HG02852 (cell line): ENCODE measurements around the gene PHF21B.
"Not testable (repeated sequence)": the region's sequence is repeated elsewhere in the genome, so short reads cannot be mapped to it uniquely, and the experiment has no call there.

ENCODE experiments used
- ATAC-seq: cut with Tn5 transposase; IDR thresholded peaks from one replicate; pipeline ENCODE4 v1.9.1; 2021; ENCODE audit warnings: mild to moderate bottlenecking, moderate library complexity; ENCODE audit not compliant: unreplicated experiment

The PHF21B gene

GRCh38 chr22:44921766-44922165, 88.0 kb downstream of the PHF21B start:
- ATAC-seq: not testable (repeated sequence)

- no peak for ATAC-seq
Measured at GRCh38 chr22:44920183-44920582, 89.6 kb downstream of the PHF21B start.

GRCh38 chr22:44919691-44920090, 90.1 kb downstream of the PHF21B start:
- ATAC-seq: no peak

- ATAC-seq: no peak
Measured at GRCh38 chr22:44918925-44919392, 90.8 kb downstream of the PHF21B start.

GRCh38 chr22:44918166-44918924, 91.5 kb downstream of the PHF21B start:
- ATAC-seq: no peak

GRCh38 chr22:44917372-44918165, 92.2 kb downstream of the PHF21B start:
- ATAC-seq: no peak

- ATAC-seq: no peak
Measured at GRCh38 chr22:44916281-44917231, 93.2 kb downstream of the PHF21B start.

- ATAC-seq: no peak
Measured at GRCh38 chr22:44915441-44915840, 94.4 kb downstream of the PHF21B start.

GRCh38 chr22:44914026-44914721, 95.6 kb downstream of the PHF21B start:
- ATAC-seq: no peak

- no peak for ATAC-seq
Measured at GRCh38 chr22:44913198-44913983, 96.4 kb downstream of the PHF21B start.

GRCh38 chr22:44909241-44909640, 100.6 kb downstream of the PHF21B start:
- no peak for ATAC-seq

- no peak for ATAC-seq
Measured at GRCh38 chr22:44907765-44908737, 101.8 kb downstream of the PHF21B start.

- no peak for ATAC-seq
Measured at GRCh38 chr22:44906999-44907644, 102.7 kb downstream of the PHF21B start.

GRCh38 chr22:44906248-44906936, 103.4 kb downstream of the PHF21B start:
- no peak for ATAC-seq

- ATAC-seq: not testable (repeated sequence)
Measured at GRCh38 chr22:44904492-44905152, 105.2 kb downstream of the PHF21B start.

GRCh38 chr22:44903164-44903563, 106.6 kb downstream of the PHF21B start:
- ATAC-seq: not testable (repeated sequence)

GRCh38 chr22:44901301-44901700, 108.5 kb downstream of the PHF21B start:
- ATAC-seq: no peak
